SH-SY5Y (cell line): ENCODE data around the gene KCNQ4.

Experiments
- GATA2 ChIP-seq: IDR thresholded peaks from 2 replicates; pipeline ENCODE4 v1.6.1; 2011; ENCODE audit warnings: mild to moderate bottlenecking, low read depth, low read length
- GATA3 ChIP-seq: IDR thresholded peaks from 2 replicates; pipeline ENCODE4 v1.6.1; 2011; ENCODE audit warnings: low read depth, mild to moderate bottlenecking, low read length, moderate library complexity

DNA sequence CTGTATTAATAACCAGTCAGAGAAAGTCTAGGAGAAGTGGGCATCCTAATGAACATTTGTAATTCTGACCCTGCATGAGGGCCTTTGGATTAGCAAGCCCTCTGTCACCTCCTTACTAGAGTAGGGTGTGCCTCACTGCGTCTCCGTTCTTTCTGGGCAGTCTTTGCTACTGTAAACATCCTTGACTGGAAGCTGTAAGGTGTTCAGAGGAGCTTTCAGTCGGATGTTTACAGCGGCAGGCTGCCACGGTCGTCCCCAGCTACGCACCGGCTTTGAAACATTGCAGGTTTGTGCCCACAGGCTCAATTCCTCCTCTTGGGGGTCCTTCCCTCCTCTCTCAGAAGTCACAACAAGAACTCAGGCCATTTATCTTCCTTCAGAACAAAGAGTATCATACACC, 29.4 kb upstream of the KCNQ4 start:
- TF ChIP-seq GATA2 (no peak), GATA3 (no peak)
